SK-N-SH treated with all-trans-retinoic acid at 6 μM for 48 hours (cell line): ENCODE data around the gene SYCP1.

ENCODE experiments used
- ATAC-seq: fragments of 200-7000 bp; cut with Tn5 transposase; 3 replicates; pipeline ENCODE4 v1.9.1; 2020; ENCODE audit warnings: mild to moderate bottlenecking, moderate library complexity
- ARNTL ChIP-seq: fragments of 450-650 bp; formaldehyde crosslinking; IDR thresholded peaks from 2 replicates; pipeline ENCODE4 v1.5.0; 2020; ENCODE audit warnings: low read depth, mild to moderate bottlenecking, moderate library complexity, borderline replicate concordance
- BACH2 ChIP-seq: fragments of 250-450 bp; sonication (Bioruptor Pico); IDR thresholded peaks from 2 replicates; pipeline ENCODE4 v1.9.0; 2021; ENCODE audit warnings: mild to moderate bottlenecking, borderline replicate concordance
- CSDC2 ChIP-seq: fragments of 250-450 bp; sonication (Bioruptor Pico); IDR thresholded peaks from 2 replicates; pipeline ENCODE4 v1.5.0; 2020; ENCODE audit warnings: mild to moderate bottlenecking, moderate library complexity
- CSRNP3 ChIP-seq: fragments of 250-450 bp; sonication (Bioruptor Pico); IDR thresholded peaks from 2 replicates; pipeline ENCODE4 v1.5.1; 2021; ENCODE audit warnings: mild to moderate bottlenecking, moderate library complexity
- ESRRG ChIP-seq: fragments of 250-450 bp; sonication (Bioruptor Pico); IDR thresholded peaks from 2 replicates; pipeline ENCODE4 v1.6.1; 2021; ENCODE audit warnings: mild to moderate bottlenecking
- GLIS3 ChIP-seq: fragments of 250-450 bp; sonication (Bioruptor Pico); IDR thresholded peaks from 2 replicates; pipeline ENCODE4 v1.5.0; 2020; ENCODE audit warnings: mild to moderate bottlenecking, moderate library complexity
- ISL1 ChIP-seq: fragments of 250-450 bp; sonication (Bioruptor Pico); IDR thresholded peaks from 2 replicates; pipeline ENCODE4 v2.1.2; 2022; ENCODE audit warnings: mild to moderate bottlenecking, moderate library complexity
- OSR1 ChIP-seq: fragments of 250-450 bp; sonication (Bioruptor Pico); IDR thresholded peaks from 2 replicates; pipeline ENCODE4 v1.8.0; 2022; ENCODE audit warnings: moderate library complexity, mild to moderate bottlenecking, inconsistent platforms
- POU6F1 ChIP-seq: fragments of 250-450 bp; sonication (Bioruptor Pico); IDR thresholded peaks from 2 replicates; pipeline ENCODE4 v1.8.0; 2021; ENCODE audit warnings: low read depth, mild to moderate bottlenecking, moderate library complexity, borderline replicate concordance
- PPARA ChIP-seq: fragments of 250-450 bp; sonication (Bioruptor Pico); IDR thresholded peaks from 2 replicates; pipeline ENCODE4 v1.5.0; 2020; ENCODE audit warnings: mild to moderate bottlenecking, borderline replicate concordance
- RARB ChIP-seq: fragments of 250-450 bp; sonication (Bioruptor Pico); IDR thresholded peaks from 2 replicates; pipeline ENCODE4 v1.8.0; 2021; ENCODE audit warnings: mild to moderate bottlenecking, moderate library complexity
- SNAI2 ChIP-seq: fragments of 250-450 bp; sonication (Bioruptor Pico); IDR thresholded peaks from 2 replicates; pipeline ENCODE4 v1.5.0; 2020; ENCODE audit warnings: mild to moderate bottlenecking, moderate library complexity
- TOX ChIP-seq: fragments of 250-450 bp; sonication (Bioruptor Pico); IDR thresholded peaks from 2 replicates; pipeline ENCODE4 v1.8.0; 2021; ENCODE audit warnings: mild to moderate bottlenecking, moderate library complexity, borderline replicate concordance
- TSHZ2 ChIP-seq: fragments of 250-450 bp; sonication (Bioruptor Pico); IDR thresholded peaks from 2 replicates; pipeline ENCODE4 v1.5.0; 2020; ENCODE audit warnings: mild to moderate bottlenecking, moderate library complexity
- ZC3H10 ChIP-seq: fragments of 250-450 bp; sonication (Bioruptor Pico); IDR thresholded peaks from 2 replicates; pipeline ENCODE4 v1.5.1; 2021; ENCODE audit warnings: mild to moderate bottlenecking, moderate library complexity
- ZFP30 ChIP-seq: fragments of 450-650 bp; formaldehyde crosslinking; IDR thresholded peaks from 2 replicates; pipeline ENCODE4 v1.5.0; 2022; ENCODE audit warnings: mild to moderate bottlenecking, moderate library complexity
- ZNF565 ChIP-seq: fragments of 450-650 bp; formaldehyde crosslinking; conservative IDR thresholded peaks from 2 replicates; pipeline ENCODE4 v1.5.0; 2020; ENCODE audit warnings: low read depth, mild to moderate bottlenecking, moderate library complexity
- ZNF70 ChIP-seq: fragments of 450-650 bp; formaldehyde crosslinking; IDR thresholded peaks from 2 replicates; pipeline ENCODE4 v1.5.0; 2020; ENCODE audit warnings: mild to moderate bottlenecking, moderate library complexity
- ZNF8 ChIP-seq: fragments of 450-650 bp; formaldehyde crosslinking; IDR thresholded peaks from 2 replicates; pipeline ENCODE4 v1.5.0; 2020; ENCODE audit warnings: mild to moderate bottlenecking, moderate library complexity

The SYCP1 gene

GRCh38 chr1:114956570-114956969 is 101.9 kb downstream of the SYCP1 start:
- TF ChIP-seq ZNF565 (CRISPR knock-in tag) (no peak), TSHZ2 (CRISPR knock-in tag) (no peak), BACH2 (CRISPR knock-in tag) (no peak), ZNF8 (no peak), PPARA (CRISPR knock-in tag) (no peak), ZC3H10 (CRISPR knock-in tag) (no peak), CSRNP3 (no peak), SNAI2 (CRISPR knock-in tag) (no peak), ZFP30 (CRISPR knock-in tag) (no peak), ISL1 (CRISPR knock-in tag) (no peak), TOX (CRISPR knock-in tag) (no peak), OSR1 (CRISPR knock-in tag) (no peak), ESRRG (CRISPR knock-in tag) (no peak)
- no peak for ATAC-seq

GRCh38 chr1:114959423-114959822 is 104.8 kb downstream of the SYCP1 start:
- no peak for TF ChIP-seq RARB (CRISPR knock-in tag)
- TF ChIP-seq CSDC2: no peak
- TF ChIP-seq ARNTL: no peak
- no peak for TF ChIP-seq TOX (CRISPR knock-in tag)
- no peak for TF ChIP-seq POU6F1
- no peak for TF ChIP-seq TSHZ2 (CRISPR knock-in tag)
- TF ChIP-seq GLIS3 (CRISPR knock-in tag): no peak
- TF ChIP-seq ZNF70: no peak
- TF ChIP-seq, all 23 proteins: peak for 0
- no peak for ATAC-seq

GRCh38 chr1:114976891-114977290 is 122.2 kb downstream of the SYCP1 start:
- TF ChIP-seq POU6F1: no peak
- no peak for TF ChIP-seq PPARA (CRISPR knock-in tag)
- ATAC-seq: no peak
